BJ (cell line): ENCODE data around the gene PADI3. TPM values are rescaled to one million over a fixed set of nuclear protein-coding genes. Genes with fewer than 3 reads are reported as not detected.

Source experiments
- CTCF ChIA-PET: fragments of 350-600 bp; formaldehyde crosslinking; extraction: SDS; loops from one replicate; lab custom pipeline; 2021; ENCODE audit warnings: antibody characterized with exemption, inconsistent platforms; lab: Yijun Ruan, JAX
- POLR2A ChIA-PET: fragments of 300-600 bp; sonication (Branson Sonifier 250); formaldehyde crosslinking; extraction: SDS; loops from one replicate; lab custom pipeline; 2021; ENCODE audit warnings: antibody characterized with exemption; lab: Charles Lee
- DNase-seq: peaks from one replicate; pipeline ENCODE4 v3.0.0-alpha.2; 2011; ENCODE audit warnings: low read depth
- H3K27me3 ChIP-seq: 2 replicates; pipeline ENCODE4 v1.6.0; 2011; ENCODE audit warnings: low read length; ENCODE audit not compliant: control insufficient read depth, insufficient read depth
- H3K36me3 ChIP-seq: 2 replicates; pipeline ENCODE4 v1.5.1; 2011; ENCODE audit warnings: low read length; ENCODE audit not compliant: control insufficient read depth, insufficient read depth
- H3K4me3 ChIP-seq: 2 replicates; pipeline ENCODE4 v1.5.1; 2011; ENCODE audit warnings: low read depth, mild to moderate bottlenecking, control low read depth, low read length
- polyA plus RNA-seq: library from polyadenylated mRNA; depleted of rRNA; stranded (reverse); fragments of >200 nt; gene quantifications from 2 replicates; pipeline ENCODE4 v1.2.3, GENCODE V29; 2011
- TF ChIP-seq, protein P1 (sequence below): IDR thresholded peaks from 2 replicates; pipeline ENCODE4 v1.5.1; 2011; ENCODE audit warnings: low read depth, mild to moderate bottlenecking, control low read depth, inconsistent platforms, low read length, moderate library complexity; ENCODE audit not compliant: insufficient read depth

PADI3 gene
- polyA plus RNA-seq, 1 experiment, result not detected

DNA sequence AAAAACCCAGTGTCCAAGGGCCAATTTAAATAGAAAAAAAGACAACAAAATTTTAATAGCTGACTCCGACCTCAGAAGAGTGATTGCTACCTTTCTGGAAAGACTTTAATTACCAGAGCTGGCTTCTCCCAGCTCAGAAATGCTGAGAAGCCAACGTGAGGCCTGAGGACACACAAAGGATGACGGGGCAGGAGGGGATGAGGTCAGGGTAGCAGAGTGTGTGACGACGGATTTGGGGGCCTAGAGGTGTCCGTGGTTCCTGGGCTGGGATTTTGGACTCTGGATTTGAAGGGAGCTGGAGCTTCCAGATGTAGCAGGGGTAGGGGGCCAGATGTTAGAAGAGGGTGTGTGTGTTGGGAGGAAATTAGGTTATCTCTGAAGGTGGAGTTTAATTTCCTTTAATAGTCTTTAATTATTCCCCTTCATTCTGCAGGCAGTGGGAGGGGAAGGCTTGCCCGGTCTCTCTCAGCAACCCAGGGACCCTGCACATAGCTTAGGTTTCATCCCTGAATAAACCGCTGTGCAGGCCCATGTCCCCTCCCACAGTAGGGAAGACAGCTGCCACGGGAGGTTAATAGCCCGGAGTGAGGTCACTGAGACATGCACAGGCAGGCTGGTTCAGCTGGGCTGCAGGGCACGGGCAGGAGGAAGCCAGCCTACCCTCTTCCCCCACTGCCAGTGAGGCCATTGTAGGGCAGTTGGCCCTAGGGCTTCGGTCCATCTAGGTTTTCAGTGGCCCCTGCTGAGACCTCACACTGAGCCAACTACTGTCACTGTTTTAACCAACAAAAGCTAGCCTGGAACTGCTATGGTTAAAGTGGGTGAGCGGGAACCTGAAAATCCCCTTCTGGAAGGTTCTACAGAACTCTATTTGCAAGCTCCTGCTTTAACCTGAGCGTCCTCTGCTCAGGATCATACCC is 3.8 kb upstream of the PADI3 start:
- Histone ChIP-seq H3K36me3 (no peaks in the 10 kb centered on the region), H3K4me3 (no peak overlapping the region), H3K27me3 (no peaks in the 10 kb centered on the region)
- CTCF ChIA-PET, result interaction anchor here (0.7 to 4.9 kb wide), 10 partner anchors 8 to 185 kb away, joined by 3 to 28 read pairs (median 4); no protein-coding TSS in a partner anchor
- TF ChIP-seq, protein P1, sequence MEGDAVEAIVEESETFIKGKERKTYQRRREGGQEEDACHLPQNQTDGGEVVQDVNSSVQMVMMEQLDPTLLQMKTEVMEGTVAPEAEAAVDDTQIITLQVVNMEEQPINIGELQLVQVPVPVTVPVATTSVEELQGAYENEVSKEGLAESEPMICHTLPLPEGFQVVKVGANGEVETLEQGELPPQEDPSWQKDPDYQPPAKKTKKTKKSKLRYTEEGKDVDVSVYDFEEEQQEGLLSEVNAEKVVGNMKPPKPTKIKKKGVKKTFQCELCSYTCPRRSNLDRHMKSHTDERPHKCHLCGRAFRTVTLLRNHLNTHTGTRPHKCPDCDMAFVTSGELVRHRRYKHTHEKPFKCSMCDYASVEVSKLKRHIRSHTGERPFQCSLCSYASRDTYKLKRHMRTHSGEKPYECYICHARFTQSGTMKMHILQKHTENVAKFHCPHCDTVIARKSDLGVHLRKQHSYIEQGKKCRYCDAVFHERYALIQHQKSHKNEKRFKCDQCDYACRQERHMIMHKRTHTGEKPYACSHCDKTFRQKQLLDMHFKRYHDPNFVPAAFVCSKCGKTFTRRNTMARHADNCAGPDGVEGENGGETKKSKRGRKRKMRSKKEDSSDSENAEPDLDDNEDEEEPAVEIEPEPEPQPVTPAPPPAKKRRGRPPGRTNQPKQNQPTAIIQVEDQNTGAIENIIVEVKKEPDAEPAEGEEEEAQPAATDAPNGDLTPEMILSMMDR, result no peak
- no peak for DNase-seq
- POLR2A ChIA-PET, result no interaction called here

DNA sequence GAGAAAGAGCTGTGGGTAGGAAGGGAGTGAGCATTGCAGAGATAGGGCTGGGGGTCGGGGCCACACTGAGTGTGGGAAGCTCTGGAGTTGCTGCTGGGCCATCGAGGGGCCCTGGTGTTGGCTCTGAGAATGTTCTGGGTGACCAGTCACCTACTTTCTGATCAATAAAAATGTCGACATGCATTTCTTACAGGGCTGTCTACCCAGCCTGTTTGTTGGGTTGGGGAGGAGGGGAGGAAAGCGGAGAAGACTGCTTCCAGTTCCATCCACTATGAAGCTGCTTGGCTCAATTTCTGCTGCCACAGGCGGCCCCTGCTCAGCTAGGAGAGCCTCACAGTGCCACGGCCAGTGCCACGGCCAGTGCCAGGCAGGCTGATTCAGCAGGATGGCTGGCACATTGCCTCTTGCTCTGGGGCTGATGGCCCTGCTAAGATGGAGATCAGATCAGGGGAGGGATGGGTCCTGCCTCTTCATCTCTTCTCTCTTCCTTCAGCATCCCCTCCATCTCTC is 3.0 kb upstream of the PADI3 start:
- ChIA-PET CTCF (interaction anchor here (0.7 to 4.9 kb wide), 5 partner anchors 9 to 121 kb away, joined by 3 to 28 read pairs (median 5); no protein-coding TSS in a partner anchor), POLR2A (no interaction called here)
- TF ChIP-seq, protein P1, result no peak
- Histone ChIP-seq H3K27me3 (no peaks in the 10 kb centered on the region), H3K4me3 (no peak overlapping the region), H3K36me3 (no peaks in the 10 kb centered on the region)
- no peak for DNase-seq

DNA sequence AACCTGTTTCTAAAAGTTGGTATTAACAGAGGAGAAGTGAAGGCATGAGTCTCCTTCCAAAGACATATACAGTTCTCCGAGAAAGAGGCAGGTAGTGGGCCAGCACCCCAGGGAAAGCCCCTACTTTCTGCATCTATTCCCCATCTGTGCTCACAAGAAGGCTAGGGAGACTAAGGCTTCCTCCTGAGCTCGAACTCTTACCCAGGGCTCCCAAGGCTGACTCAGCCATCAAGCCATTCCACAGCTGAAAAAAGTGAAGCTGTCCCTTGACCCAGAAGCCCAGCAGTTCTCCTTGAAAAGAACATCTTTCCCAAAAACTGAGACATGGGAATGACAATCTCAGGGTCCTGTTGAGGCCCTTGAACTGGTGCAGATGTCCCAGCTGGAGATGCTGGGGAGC is 1.9 kb upstream of the PADI3 start:
- POLR2A ChIA-PET, result no interaction called here
- CTCF ChIA-PET, result interaction anchor here (1.3 to 4.9 kb wide), 4 partner anchors 9 to 122 kb away, joined by 3 to 28 read pairs (median 10); no protein-coding TSS in a partner anchor
- Histone ChIP-seq H3K4me3 (no peak overlapping the region), H3K36me3 (no peaks in the 10 kb centered on the region), H3K27me3 (no peaks in the 10 kb centered on the region)
- DNase-seq, result no peak
- TF ChIP-seq, protein P1, result no peak

DNA sequence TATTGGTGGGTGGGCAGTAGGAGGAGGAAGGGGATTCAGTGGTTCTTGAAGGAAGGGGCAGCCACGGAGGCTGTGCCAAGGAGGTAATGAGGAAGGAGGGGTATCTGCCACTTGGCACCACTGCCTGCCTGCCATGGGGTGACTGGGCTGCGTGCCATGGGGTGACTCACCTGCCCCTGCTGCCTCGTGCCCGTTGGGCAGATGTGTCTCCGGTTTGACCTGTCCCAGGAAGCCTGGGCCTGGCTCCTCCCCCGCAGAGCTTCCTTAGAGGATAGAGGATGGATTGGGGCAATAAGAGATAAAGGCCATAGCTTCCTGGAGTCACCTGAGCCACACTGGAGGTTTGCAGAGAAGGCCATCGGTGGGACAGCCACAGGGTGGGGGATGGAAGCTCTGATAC is 1.7 kb downstream of the PADI3 start:
- ChIA-PET POLR2A (no interaction called here), CTCF (interaction anchor here (0.5 to 2.8 kb wide), 4 partner anchors 13 to 130 kb away, joined by 3 to 9 read pairs (median 4); no protein-coding TSS in a partner anchor)
- TF ChIP-seq, protein P1, result no peak
- Histone ChIP-seq H3K4me3 (no peak overlapping the region), H3K36me3 (no peaks in the 10 kb centered on the region), H3K27me3 (no peaks in the 10 kb centered on the region)
- DNase-seq, result no peak

DNA sequence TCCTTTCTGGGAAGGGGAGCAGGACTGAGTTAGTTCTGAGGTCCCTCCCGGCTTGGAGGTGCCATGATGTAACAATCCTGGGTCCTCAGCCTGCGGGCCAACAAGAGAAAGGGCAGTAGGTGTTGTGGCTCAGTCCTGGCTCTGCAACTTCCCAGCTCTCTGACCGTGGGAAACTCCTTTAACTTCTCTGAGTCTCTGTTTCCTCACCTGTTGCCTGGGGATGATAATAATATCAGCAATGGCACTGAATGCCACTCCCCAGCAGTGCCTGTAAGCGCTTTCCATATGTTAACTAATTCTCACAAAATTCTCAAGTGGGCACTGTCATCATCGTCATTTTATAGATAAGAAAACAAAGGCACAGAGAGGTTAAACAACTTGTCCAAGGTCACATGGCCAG is 2.3 kb downstream of the PADI3 start:
- TF ChIP-seq, protein P1, result no peak
- H3K36me3 ChIP-seq, result no peaks in the 10 kb centered on the region
- POLR2A ChIA-PET, result no interaction called here
- H3K27me3 ChIP-seq, result no peaks in the 10 kb centered on the region
- CTCF ChIA-PET, result interaction anchor here (0.5 to 2.0 kb wide), 3 partner anchors 21 to 131 kb away, joined by 3 to 4 read pairs (median 3); no protein-coding TSS in a partner anchor
- no peak overlapping the region for H3K4me3 ChIP-seq
- DNase-seq, result no peak
